Esophagus (tissue), 2 donors: ENCODE results near the gene CTNNA1. TPM values are rescaled to one million over a fixed set of nuclear protein-coding genes. Genes with fewer than 3 reads are reported as not detected.
"Not testable (repeated sequence)": the region's sequence is repeated elsewhere in the genome, so short reads cannot be mapped to it uniquely, and the experiment has no call there.

Experiments
- H3K27ac ChIP-seq, 2 donors: one replicate each; pipeline ENCODE4 v1.5.1; 2013; ENCODE audit warnings: low read depth in 2 of 2, mild to moderate bottlenecking in 2 of 2, inconsistent platforms in 1 of 2, low read length in 1 of 2, moderate library complexity in 1 of 2
- H3K27me3 ChIP-seq, 2 donors: one replicate each; pipeline ENCODE4 v1.6.1; 2013; ENCODE audit warnings: low read length in 2 of 2, control low read depth in 1 of 2, mild to moderate bottlenecking in 1 of 2; ENCODE audit not compliant: insufficient read depth in 2 of 2, control insufficient read depth in 1 of 2
- H3K36me3 ChIP-seq, 2 donors: one replicate each; pipeline ENCODE4 v1.6.1; 2013; ENCODE audit warnings: low read length in 1 of 2; ENCODE audit not compliant: control insufficient read depth in 2 of 2, insufficient read depth in 2 of 2
- H3K4me1 ChIP-seq, 2 donors: one replicate each; pipeline ENCODE4 v1.6.1; 2013; ENCODE audit warnings: low read length in 1 of 2; ENCODE audit not compliant: control insufficient read depth in 2 of 2, insufficient read depth in 2 of 2
- H3K4me3 ChIP-seq, 2 donors: one replicate each; pipeline ENCODE4 v1.5.1; 2013; ENCODE audit warnings: low read length in 2 of 2, mild to moderate bottlenecking in 2 of 2, low read depth in 1 of 2, moderate library complexity in 1 of 2
- H3K9me3 ChIP-seq, 2 donors: one replicate each; pipeline ENCODE4 v1.6.1; 2013; ENCODE audit warnings: mild to moderate bottlenecking in 2 of 2, low read depth in 1 of 2, low read length in 1 of 2, moderate library complexity in 1 of 2; ENCODE audit not compliant: control insufficient read depth in 2 of 2, insufficient read depth in 1 of 2
- WGBS, 2 donors: extraction: QIAGEN DNeasy Blood & Tissue Kit; methylation state at CpG; one replicate each; pipeline ENCODE4 v1.1.7; 2013; 5-methylcytosine and 5-hydroxymethylcytosine counted together
- polyA plus RNA-seq, 2 donors: library from polyadenylated mRNA; stranded (reverse); fragments of 200-250 nt; gene quantifications; one replicate each; pipeline ENCODE4 v1.2.3, GENCODE V29; 2013
- donor health status: healthy with polysubstance abuse.
- donor health status: Bipolar disorder and iron deficiency.

Gene CTNNA1
- polyA plus RNA-seq, 2 donors = 221 to 223 TPM

DNA sequence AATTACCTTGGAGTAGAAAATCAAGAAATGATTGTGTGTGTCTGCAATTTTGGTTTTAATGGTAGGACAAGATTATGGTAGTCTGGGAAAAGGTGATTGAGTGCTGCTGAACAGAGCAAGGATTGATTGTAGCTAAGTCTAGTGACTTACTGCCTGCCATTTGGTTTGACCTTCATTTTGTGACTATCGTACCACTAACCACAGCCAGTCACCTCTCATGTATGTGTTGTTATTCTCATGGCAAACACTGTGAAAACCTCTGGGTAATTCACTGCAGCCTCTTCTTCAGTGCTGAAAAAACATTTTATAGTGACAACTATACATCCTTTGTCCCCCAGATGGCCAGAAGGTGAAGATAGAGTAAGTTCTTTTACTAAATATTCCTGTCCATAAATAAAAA is 37.5 kb downstream of the CTNNA1 start:
- Histone ChIP-seq H3K36me3 (no peaks in the 10 kb centered on the region), H3K27me3 (no peaks in the 10 kb centered on the region), H3K4me1 (no peaks in the 10 kb centered on the region), H3K27ac (no peak overlapping the region), H3K9me3 (no peaks in the 10 kb centered on the region), H3K4me3 (no peak overlapping the region)
- 65 to 89% methylated on average over 1 of the region's 1 CpG for WGBS, 2 donors

DNA sequence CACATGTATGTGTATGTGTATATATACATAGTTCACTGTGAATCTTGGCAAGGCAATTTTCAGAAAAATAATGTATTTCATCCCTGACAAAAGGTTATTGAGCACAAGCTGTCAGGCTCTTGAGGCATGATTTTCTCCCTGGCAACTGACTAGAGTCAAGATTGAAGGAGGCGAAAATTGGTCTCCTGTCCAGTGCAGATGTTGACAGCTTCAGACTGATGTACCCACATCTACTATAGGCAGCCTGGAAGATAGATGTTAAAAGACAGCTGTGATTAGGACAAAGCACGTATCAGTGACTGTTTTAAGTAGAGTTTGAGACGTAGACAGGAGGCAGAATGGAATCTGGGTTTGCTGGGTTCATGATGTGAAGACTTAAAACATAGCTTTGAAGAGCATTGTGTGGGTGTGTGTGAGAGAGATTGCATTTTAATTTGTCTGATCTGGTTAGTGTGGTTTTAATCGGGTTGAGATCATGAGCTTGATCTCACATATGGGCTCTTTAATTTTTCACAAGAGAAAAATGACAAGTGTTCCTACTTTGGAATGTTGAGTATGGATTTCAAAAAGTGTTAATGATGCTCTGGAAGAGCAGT is 39.1 kb downstream of the CTNNA1 start:
- no peaks in the 10 kb centered on the region for H3K36me3 ChIP-seq
- no peaks in the 10 kb centered on the region for H3K4me1 ChIP-seq
- no peaks in the 10 kb centered on the region for H3K27me3 ChIP-seq
- no peak overlapping the region for H3K4me3 ChIP-seq
- H3K27ac ChIP-seq = no peak overlapping the region
- H3K9me3 ChIP-seq = no peaks in the 10 kb centered on the region
- 60 to 63% methylated on average over 4 of the region's 4 CpGs for WGBS, 2 donors

DNA sequence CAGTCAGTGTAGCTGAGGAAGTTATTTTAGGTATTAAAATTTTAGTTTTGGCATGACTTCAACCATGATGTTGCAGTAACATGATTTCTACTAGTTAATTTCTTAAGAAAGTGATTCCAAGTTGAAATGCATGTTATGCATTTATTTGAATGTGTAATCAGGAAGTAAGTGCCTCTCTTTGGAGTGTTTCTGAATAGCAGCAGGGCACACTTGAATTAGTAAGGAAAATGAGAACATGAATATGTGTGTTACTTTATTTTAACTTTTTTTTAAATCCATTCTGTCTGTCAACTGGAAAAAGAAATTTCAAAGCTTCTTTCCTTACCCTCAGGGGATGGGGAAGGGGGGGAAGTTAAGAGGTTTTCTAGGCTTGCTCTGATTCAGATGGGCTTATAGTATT is 40.4 kb downstream of the CTNNA1 start:
- no peaks in the 10 kb centered on the region for H3K9me3 ChIP-seq
- no peak overlapping the region for H3K27ac ChIP-seq
- no peaks in the 10 kb centered on the region for H3K4me1 ChIP-seq
- no peaks in the 10 kb centered on the region for H3K27me3 ChIP-seq
- H3K36me3 ChIP-seq = no peaks in the 10 kb centered on the region
- no peak overlapping the region for H3K4me3 ChIP-seq

DNA sequence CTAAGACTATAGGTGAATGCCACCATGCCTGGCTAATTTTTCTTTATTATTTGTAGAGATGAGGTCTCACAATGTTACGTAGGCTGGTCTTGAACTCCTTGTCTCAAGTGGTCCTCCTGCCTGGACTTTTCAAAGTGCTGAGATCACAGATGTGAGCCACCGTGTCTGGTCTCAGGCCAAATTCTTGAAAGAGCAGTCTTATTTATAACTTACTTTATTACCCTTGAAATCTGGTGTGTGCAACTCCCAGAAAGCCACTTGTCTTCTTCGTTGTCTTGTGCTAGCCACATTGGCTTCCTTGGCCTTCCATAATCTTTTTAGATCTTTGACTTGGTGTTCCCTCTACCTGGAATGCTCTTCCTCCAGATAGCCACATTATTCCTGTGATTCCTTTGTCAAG is 50.1 kb downstream of the CTNNA1 start:
- no peaks in the 10 kb centered on the region for H3K4me1 ChIP-seq
- no peak overlapping the region for H3K4me3 ChIP-seq
- H3K36me3 ChIP-seq = no peaks in the 10 kb centered on the region
- H3K27ac ChIP-seq = no peak overlapping the region
- no peaks in the 10 kb centered on the region for H3K27me3 ChIP-seq
- WGBS, 2 donors = 86 to 90% methylated on average over 3 of the region's 3 CpGs
- H3K9me3 ChIP-seq = no peaks in the 10 kb centered on the region

DNA sequence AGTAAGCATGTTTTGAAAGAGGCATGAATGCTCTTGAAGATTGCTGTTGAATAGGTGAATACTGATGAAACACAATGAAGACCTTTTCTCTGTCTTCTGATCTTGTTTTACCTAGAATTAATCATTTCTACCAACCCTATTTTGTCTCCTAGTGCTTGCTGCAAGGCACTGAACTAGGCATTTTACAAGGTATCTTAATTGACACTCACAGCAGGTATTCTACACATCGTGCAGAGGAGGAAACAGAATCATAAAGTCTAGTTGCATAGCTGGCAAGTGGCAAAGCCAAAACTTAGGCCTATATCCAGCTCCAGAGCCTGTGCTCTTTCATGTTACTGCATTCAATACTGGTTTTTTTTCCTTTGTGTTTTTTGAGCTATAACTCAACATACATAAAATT is 50.7 kb downstream of the CTNNA1 start:
- no peaks in the 10 kb centered on the region for H3K36me3 ChIP-seq

DNA sequence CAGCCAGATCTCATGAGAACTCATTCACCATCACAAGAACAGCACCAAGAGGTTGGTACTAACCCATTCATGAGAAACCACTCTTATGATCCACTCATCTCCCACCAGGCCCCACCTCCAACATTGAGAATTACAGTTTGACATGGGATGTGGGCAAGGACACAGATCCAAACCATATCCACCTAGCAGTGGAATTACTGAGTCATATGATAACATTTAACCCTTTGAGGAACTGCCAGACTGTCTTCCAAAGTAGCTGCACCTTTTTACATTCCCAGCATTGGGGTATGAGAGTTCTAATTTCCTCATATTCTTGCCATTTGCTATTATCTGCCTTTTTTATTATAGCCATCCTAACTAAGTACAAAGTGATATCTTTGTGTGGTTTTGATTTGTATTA is 51.9 kb downstream of the CTNNA1 start:
- Histone ChIP-seq H3K27me3 (no peaks in the 10 kb centered on the region), H3K27ac (no peak overlapping the region), H3K4me1 (no peaks in the 10 kb centered on the region), H3K4me3 (no peak overlapping the region), H3K9me3 (no peaks in the 10 kb centered on the region), H3K36me3 (peaks cover 0 to 2% of the 10 kb centered on the region in 2 donors)

More for the DNA sequence above, 50.7 kb downstream of the CTNNA1 start:
- Histone ChIP-seq H3K4me1 (no peaks in the 10 kb centered on the region), H3K27me3 (no peaks in the 10 kb centered on the region), H3K4me3 (no peak overlapping the region), H3K27ac (no peak overlapping the region), H3K9me3 (no peaks in the 10 kb centered on the region)
- WGBS, 2 donors = 90 to 96% methylated on average over 1 of the region's 1 CpG

DNA sequence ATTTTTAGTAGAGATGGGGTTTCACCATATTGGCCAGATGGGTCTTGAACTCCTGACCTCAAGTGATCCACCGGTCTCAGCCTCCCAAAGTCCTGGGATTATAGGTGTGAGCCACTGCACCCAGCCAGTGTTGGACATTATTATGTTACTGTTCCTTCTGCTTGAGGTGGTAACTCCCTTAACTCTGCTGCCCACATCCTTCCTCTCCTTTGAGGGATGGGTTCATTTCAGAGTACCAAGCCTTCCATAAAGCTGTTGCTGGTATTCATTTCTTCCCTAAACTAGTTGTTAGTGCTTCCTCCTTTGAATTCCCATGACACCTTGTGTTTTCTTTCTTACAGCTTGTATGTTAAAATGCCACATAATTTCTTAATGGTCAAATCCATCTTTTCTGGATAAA is 54.0 kb downstream of the CTNNA1 start:
- no peak overlapping the region for H3K27ac ChIP-seq
- H3K4me3 ChIP-seq = no peak overlapping the region
- H3K36me3 ChIP-seq = peaks cover 0 to 2% of the 10 kb centered on the region in 2 donors
- no peaks in the 10 kb centered on the region for H3K27me3 ChIP-seq
- H3K9me3 ChIP-seq = no peaks in the 10 kb centered on the region
- no peaks in the 10 kb centered on the region for H3K4me1 ChIP-seq
- 73 to 87% methylated on average over 1 of the region's 1 CpG for WGBS, 2 donors

DNA sequence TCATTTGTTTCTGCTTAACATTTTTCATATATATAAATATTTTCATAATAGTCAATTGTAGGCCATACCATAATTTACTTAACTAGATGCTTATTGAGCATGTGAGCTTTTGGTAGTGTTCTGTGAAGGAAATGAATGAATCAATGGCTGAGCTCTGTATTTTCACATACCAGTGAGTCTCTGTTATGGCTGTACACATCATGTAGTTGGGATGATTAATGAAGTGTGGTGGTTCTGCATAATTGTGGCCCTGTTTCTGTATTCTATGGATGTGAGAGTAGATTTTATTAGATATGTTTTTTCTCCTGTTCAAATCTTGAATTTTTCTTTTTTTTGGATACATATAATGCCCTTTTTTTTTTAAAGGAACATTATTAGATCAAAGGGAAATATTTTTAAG is 56.2 kb downstream of the CTNNA1 start:
- Histone ChIP-seq H3K9me3 (no peaks in the 10 kb centered on the region), H3K4me1 (no peaks in the 10 kb centered on the region), H3K27ac (no peak overlapping the region), H3K36me3 (peaks cover 0 to 5% of the 10 kb centered on the region in 2 donors), H3K4me3 (no peak overlapping the region), H3K27me3 (no peaks in the 10 kb centered on the region)

DNA sequence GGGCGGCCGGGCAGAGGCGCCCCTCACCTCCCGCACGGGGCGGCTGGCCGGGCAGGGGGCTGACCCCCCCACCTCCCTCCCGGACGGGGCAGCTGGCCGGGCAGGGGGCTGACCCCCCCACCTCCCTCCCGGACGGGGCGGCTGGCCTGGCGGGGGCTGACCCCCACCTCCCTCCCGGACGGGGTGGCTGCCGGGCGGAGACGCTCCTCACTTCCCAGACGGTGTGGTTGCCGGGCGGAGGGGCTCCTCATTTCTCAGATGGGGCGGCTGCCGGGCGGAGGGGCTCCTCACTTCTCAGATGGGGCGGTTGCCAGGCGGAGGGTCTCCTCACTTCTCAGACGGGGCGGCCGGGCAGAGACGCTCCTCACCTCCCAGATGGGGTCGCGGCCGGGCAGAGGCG is 57.6 kb downstream of the CTNNA1 start:
- 95% methylated on average over 15 to 23 of the region's 35 CpGs for WGBS, 2 donors
- not testable (repeated sequence) for H3K27me3 ChIP-seq, H3K36me3 ChIP-seq, H3K4me1 ChIP-seq, H3K27ac ChIP-seq, H3K4me3 ChIP-seq, H3K9me3 ChIP-seq

DNA sequence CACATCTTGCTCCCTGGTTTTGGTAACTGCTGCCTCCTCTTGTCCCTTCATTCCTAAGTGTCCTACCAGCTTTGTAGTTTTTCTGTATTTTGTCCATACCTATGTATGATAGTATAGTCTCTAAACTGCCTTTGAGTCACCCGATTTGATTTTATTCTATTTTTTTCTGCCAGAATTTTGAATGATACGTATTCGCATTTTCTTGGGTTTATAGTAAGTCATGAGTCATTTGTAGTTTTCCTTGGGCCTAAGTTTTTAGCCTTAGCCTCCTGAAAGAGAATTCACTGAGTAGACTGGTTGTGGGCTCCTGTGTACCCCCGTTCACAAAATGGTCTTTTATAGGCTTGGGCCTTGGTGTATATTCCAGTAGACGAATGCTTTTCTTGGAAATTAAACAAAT is 62.3 kb downstream of the CTNNA1 start:
- H3K4me1 ChIP-seq = no peaks in the 10 kb centered on the region
- H3K36me3 ChIP-seq = peaks cover 0 to 17% of the 10 kb centered on the region in 2 donors
- no peak overlapping the region for H3K4me3 ChIP-seq
- 86 to 93% methylated on average over 5 of the region's 5 CpGs for WGBS, 2 donors
- no peak overlapping the region for H3K27ac ChIP-seq
- H3K9me3 ChIP-seq = no peaks in the 10 kb centered on the region
- no peaks in the 10 kb centered on the region for H3K27me3 ChIP-seq
